Activated T-helper 17 cell treated with anti-CD3 and anti-CD28 coated beads, Interleukin-2, amount 50 U/mL, for 72 hours (primary cell): ENCODE results near the gene GABRB1. TPM values are rescaled to one million over a fixed set of nuclear protein-coding genes. Genes with fewer than 3 reads are reported as not detected.

Experiments
- ATAC-seq: fragments of 150-1000 bp; cut with Tn5 transposase; replicated peaks from 2 replicates; pipeline ENCODE4 v1.10.0; 2021; ENCODE audit warnings: mild to moderate bottlenecking, moderate library complexity
- H3K27ac Mint-ChIP-seq: one replicate; pipeline ENCODE4 v1.8.0; 2022; ENCODE audit warnings: mixed read lengths
- H3K27me3 Mint-ChIP-seq: one replicate; pipeline ENCODE4 v1.8.0; 2022; ENCODE audit warnings: mixed read lengths
- H3K36me3 Mint-ChIP-seq: one replicate; pipeline ENCODE4 v1.8.0; 2022; ENCODE audit warnings: low read depth, mild to moderate bottlenecking, mixed read lengths
- H3K4me1 Mint-ChIP-seq: one replicate; pipeline ENCODE4 v1.8.0; 2022; ENCODE audit warnings: mixed read lengths
- H3K4me3 Mint-ChIP-seq: one replicate; pipeline ENCODE4 v1.8.0; 2022; ENCODE audit warnings: mild to moderate bottlenecking, mixed read lengths
- H3K9me3 Mint-ChIP-seq: one replicate; pipeline ENCODE4 v1.8.0; 2022; ENCODE audit warnings: mixed read lengths
- total RNA-seq, 2 donors: library from RNA; stranded (reverse); gene quantifications; one replicate each; pipeline ENCODE4 v1.2.3, GENCODE V29; 2022

The GABRB1 gene
- total RNA-seq, 2 donors from 2014 or later: not detected

- no peak overlapping the region for H3K27ac Mint-ChIP-seq
- H3K9me3 Mint-ChIP-seq: no peaks in the 10 kb centered on the region
- ATAC-seq: no peak
- no peaks in the 10 kb centered on the region for H3K4me1 Mint-ChIP-seq
- H3K4me3 Mint-ChIP-seq: no peak overlapping the region
- no peaks in the 10 kb centered on the region for H3K27me3 Mint-ChIP-seq
- no peaks in the 10 kb centered on the region for H3K36me3 Mint-ChIP-seq
Observed at GRCh38 chr4:47193179-47193578, 161.8 kb downstream of the GABRB1 start.

DNA sequence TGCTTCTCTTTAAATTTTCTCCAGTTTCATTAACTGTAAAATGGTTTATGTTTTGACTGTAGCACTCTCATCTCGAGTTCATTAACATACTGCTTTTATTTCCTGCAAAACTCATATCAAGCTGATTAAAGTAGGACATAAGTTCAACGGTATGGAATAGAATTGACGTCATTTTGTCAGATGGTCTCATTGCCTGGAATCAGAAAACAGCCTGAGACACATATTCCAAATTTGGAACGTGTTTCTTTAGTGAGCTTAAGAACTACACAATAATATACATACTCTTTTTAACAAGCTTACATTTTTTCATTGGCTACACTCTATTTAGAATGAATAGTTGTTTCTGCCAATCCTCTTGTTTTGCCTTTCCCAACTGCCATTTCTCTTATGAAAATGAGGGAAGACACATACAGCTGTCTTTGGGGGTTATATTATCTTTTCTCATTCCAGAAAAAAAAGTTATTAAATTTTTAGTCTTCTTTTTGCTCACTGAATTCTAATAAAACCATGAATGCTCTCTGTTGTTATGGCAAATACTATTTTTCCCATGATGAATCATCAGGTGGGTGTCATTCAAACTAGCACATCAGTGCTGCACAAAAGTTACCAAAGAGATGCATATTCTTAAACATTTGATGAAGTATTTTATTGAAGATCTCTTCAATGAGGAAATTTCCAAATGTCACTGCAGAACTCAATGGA is 162.8 kb downstream of the GABRB1 start:
- H3K4me3 Mint-ChIP-seq: no peak overlapping the region
- no peaks in the 10 kb centered on the region for H3K4me1 Mint-ChIP-seq
- no peak for ATAC-seq
- H3K9me3 Mint-ChIP-seq: no peaks in the 10 kb centered on the region
- H3K36me3 Mint-ChIP-seq: no peaks in the 10 kb centered on the region
- H3K27ac Mint-ChIP-seq: no peak overlapping the region
- H3K27me3 Mint-ChIP-seq: no peaks in the 10 kb centered on the region

DNA sequence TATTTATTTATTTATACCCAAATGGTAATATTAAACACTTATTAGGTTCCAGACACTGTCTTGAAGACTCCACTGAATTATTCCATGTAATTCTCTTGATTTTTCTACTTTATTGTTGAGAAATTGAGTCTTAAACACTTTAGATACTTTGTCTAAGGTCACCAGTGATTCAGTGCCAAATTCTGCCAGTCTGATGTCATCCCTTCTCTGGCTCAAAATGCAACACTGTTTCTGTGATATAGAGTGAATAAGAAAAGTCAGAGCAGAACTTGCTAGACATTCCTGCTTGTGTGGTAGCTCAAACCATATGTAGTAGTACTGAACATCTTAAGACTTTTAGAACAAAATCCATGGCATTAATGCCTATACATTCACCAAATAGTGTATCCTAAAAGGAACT is 164.3 kb downstream of the GABRB1 start:
- no peak for ATAC-seq
- H3K4me1 Mint-ChIP-seq: no peaks in the 10 kb centered on the region
- H3K4me3 Mint-ChIP-seq: no peak overlapping the region
- no peaks in the 10 kb centered on the region for H3K27me3 Mint-ChIP-seq
- H3K9me3 Mint-ChIP-seq: no peaks in the 10 kb centered on the region
- H3K27ac Mint-ChIP-seq: no peak overlapping the region
- H3K36me3 Mint-ChIP-seq: no peaks in the 10 kb centered on the region

GRCh38 chr4:47198791-47199190 is 167.4 kb downstream of the GABRB1 start:
- Mint-ChIP-seq H3K36me3 (no peaks in the 10 kb centered on the region), H3K27me3 (peaks cover 5% of the 10 kb centered on the region), H3K4me1 (no peaks in the 10 kb centered on the region), H3K4me3 (no peak overlapping the region), H3K9me3 (no peaks in the 10 kb centered on the region), H3K27ac (no peak overlapping the region)
- no peak for ATAC-seq

DNA sequence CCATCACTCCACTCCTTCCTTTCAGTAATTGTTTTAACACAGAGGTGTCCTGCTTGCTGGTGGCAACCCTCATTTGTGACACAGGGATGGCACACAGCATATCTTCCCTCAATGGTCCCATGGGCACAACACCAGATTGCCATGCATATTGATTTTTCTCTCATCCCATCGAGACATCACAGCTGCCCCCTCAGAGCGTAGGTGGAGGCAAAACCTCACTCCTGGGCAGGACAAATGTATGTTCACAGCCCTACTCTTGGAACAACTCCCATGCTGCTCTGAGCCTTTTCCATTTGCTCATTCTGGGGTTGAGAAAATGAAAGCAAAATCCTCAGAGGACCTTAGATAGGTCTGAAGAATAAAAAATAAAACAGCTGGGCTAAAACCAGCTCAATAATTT is 172.2 kb downstream of the GABRB1 start:
- peaks cover 16% of the 10 kb centered on the region for H3K27me3 Mint-ChIP-seq

DNA sequence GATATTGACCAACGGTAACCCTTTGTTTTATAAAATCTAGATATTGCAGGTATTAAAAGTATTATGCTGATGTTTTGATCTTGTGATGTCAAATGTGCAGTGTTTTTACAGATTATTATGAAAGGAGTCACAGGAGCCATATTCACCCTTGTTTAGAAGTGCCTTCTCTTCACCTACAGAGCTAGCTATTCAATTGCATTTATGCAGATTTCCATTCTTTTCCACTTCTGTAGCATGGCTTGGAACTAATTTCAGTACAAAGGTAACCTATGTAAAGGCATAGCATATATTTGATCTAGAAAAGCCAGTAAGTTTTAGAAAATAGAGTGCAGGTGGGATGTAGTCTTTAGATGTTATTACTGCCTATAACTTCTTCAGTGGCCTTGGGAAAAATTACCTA is 176.2 kb downstream of the GABRB1 start:
- Mint-ChIP-seq H3K36me3 (no peaks in the 10 kb centered on the region), H3K9me3 (peaks cover 5% of the 10 kb centered on the region), H3K4me3 (no peak overlapping the region), H3K27ac (no peak overlapping the region), H3K27me3 (peaks cover 17% of the 10 kb centered on the region), H3K4me1 (no peaks in the 10 kb centered on the region)
- ATAC-seq: no peak

More for the DNA sequence above, 172.2 kb downstream of the GABRB1 start:
- H3K36me3 Mint-ChIP-seq: no peaks in the 10 kb centered on the region
- no peaks in the 10 kb centered on the region for H3K4me1 Mint-ChIP-seq
- no peak overlapping the region for H3K27ac Mint-ChIP-seq
- no peak overlapping the region for H3K4me3 Mint-ChIP-seq
- no peak for ATAC-seq
- H3K9me3 Mint-ChIP-seq: peaks cover 5% of the 10 kb centered on the region

GRCh38 chr4:47209833-47210232 is 178.5 kb downstream of the GABRB1 start:
- ATAC-seq: no peak
- peaks cover 14% of the 10 kb centered on the region for H3K27me3 Mint-ChIP-seq
- H3K27ac Mint-ChIP-seq: no peak overlapping the region
- H3K9me3 Mint-ChIP-seq: peaks cover 2% of the 10 kb centered on the region
- no peaks in the 10 kb centered on the region for H3K4me1 Mint-ChIP-seq
- no peaks in the 10 kb centered on the region for H3K36me3 Mint-ChIP-seq
- H3K4me3 Mint-ChIP-seq: no peak overlapping the region

- no peak overlapping the region for H3K27ac Mint-ChIP-seq
- H3K4me3 Mint-ChIP-seq: no peak overlapping the region
- H3K9me3 Mint-ChIP-seq: no peaks in the 10 kb centered on the region
- H3K27me3 Mint-ChIP-seq: peaks cover 14% of the 10 kb centered on the region
- H3K36me3 Mint-ChIP-seq: no peaks in the 10 kb centered on the region
- no peak for ATAC-seq
- H3K4me1 Mint-ChIP-seq: no peaks in the 10 kb centered on the region
Observed at GRCh38 chr4:47210828-47211227, 179.5 kb downstream of the GABRB1 start.

- no peak overlapping the region for H3K27ac Mint-ChIP-seq
- no peaks in the 10 kb centered on the region for H3K4me1 Mint-ChIP-seq
- H3K4me3 Mint-ChIP-seq: no peak overlapping the region
- ATAC-seq: no peak
- H3K36me3 Mint-ChIP-seq: no peaks in the 10 kb centered on the region
- H3K9me3 Mint-ChIP-seq: no peaks in the 10 kb centered on the region
- peaks cover 13% of the 10 kb centered on the region for H3K27me3 Mint-ChIP-seq
Observed at GRCh38 chr4:47213106-47213505, 181.7 kb downstream of the GABRB1 start.

DNA sequence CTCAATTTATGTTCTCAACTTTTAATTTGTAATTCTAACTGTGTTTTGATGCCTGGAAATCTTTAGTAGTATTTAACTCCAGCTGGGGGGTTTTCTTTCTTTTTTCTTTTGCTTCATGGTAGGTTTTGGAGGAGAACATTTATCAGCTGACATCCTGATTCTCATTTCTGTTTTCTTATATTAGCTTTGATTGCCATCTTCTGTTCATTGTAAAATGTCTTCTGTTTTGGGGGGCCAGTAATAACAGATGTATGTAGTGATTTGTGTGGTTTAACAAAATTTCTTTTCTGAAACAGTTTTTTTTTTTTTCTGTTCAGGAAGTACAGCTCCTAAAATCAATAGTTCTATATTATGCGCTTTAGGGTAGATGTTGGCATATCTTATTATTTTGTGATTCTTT is 182.2 kb downstream of the GABRB1 start:
- H3K4me3 Mint-ChIP-seq: no peak overlapping the region
- no peaks in the 10 kb centered on the region for H3K36me3 Mint-ChIP-seq
- no peaks in the 10 kb centered on the region for H3K4me1 Mint-ChIP-seq
- peaks cover 13% of the 10 kb centered on the region for H3K27me3 Mint-ChIP-seq
- no peak overlapping the region for H3K27ac Mint-ChIP-seq
- ATAC-seq: no peak
- H3K9me3 Mint-ChIP-seq: no peaks in the 10 kb centered on the region

GRCh38 chr4:47213971-47214370 is 182.6 kb downstream of the GABRB1 start:
- no peaks in the 10 kb centered on the region for H3K9me3 Mint-ChIP-seq
- no peak for ATAC-seq
- H3K4me3 Mint-ChIP-seq: no peak overlapping the region
- no peaks in the 10 kb centered on the region for H3K36me3 Mint-ChIP-seq
- peaks cover 13% of the 10 kb centered on the region for H3K27me3 Mint-ChIP-seq
- no peaks in the 10 kb centered on the region for H3K4me1 Mint-ChIP-seq
- no peak overlapping the region for H3K27ac Mint-ChIP-seq

GRCh38 chr4:47215759-47216158 is 184.4 kb downstream of the GABRB1 start:
- peaks cover 26% of the 10 kb centered on the region for H3K27me3 Mint-ChIP-seq
- no peak overlapping the region for H3K27ac Mint-ChIP-seq
- no peaks in the 10 kb centered on the region for H3K4me1 Mint-ChIP-seq
- no peak overlapping the region for H3K4me3 Mint-ChIP-seq
- ATAC-seq: no peak
- no peaks in the 10 kb centered on the region for H3K9me3 Mint-ChIP-seq
- no peaks in the 10 kb centered on the region for H3K36me3 Mint-ChIP-seq

DNA sequence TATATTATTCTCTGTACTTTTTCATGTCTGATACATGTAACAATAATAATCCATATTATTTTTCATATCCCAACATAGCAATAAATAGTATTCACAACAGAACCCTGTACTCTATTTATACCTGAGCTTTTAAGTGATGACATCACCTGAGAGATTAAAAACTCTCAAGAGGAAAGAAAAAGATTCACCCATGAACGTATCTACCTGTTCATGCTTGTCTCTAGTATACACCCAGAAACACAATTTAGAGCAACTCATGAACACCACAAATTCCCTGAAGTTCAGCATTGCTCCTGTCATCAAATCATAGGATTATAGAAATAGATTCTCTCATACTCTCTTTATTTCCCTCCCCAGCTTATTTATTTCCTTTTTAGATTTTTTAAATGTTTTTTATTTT is 185.9 kb downstream of the GABRB1 start:
- H3K27ac Mint-ChIP-seq: no peak overlapping the region
- H3K4me1 Mint-ChIP-seq: no peaks in the 10 kb centered on the region
- no peak for ATAC-seq
- no peaks in the 10 kb centered on the region for H3K9me3 Mint-ChIP-seq
- peaks cover 28% of the 10 kb centered on the region for H3K27me3 Mint-ChIP-seq
- H3K36me3 Mint-ChIP-seq: no peaks in the 10 kb centered on the region
- H3K4me3 Mint-ChIP-seq: no peak overlapping the region

GRCh38 chr4:47217884-47218283 is 186.5 kb downstream of the GABRB1 start:
- Mint-ChIP-seq H3K36me3 (no peaks in the 10 kb centered on the region), H3K27me3 (peaks cover 28% of the 10 kb centered on the region), H3K27ac (no peak overlapping the region), H3K4me3 (no peak overlapping the region), H3K4me1 (no peaks in the 10 kb centered on the region), H3K9me3 (no peaks in the 10 kb centered on the region)
- no peak for ATAC-seq

DNA sequence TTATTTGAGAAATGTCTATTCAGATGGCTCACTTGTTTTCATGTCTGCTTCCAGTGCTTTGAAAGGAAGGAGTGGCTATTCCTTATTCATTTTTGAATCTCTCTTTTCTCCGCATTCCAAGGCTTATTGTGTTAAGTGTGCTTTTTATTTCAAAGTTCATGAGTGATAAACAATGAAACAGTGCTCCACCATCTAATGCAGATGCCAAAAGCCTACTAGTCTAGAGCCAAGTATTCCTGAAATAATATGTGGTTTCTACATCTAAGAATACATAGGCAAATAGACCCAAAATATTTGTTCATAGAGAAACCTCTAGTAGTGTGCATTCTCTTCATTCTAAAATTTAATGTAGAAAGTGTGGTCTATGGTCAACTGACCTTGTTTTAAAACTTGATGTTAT is 187.3 kb downstream of the GABRB1 start:
- Mint-ChIP-seq H3K27me3 (peaks cover 28% of the 10 kb centered on the region), H3K27ac (no peak overlapping the region), H3K36me3 (no peaks in the 10 kb centered on the region), H3K4me1 (no peaks in the 10 kb centered on the region), H3K4me3 (no peak overlapping the region), H3K9me3 (no peaks in the 10 kb centered on the region)
- ATAC-seq: no peak

GRCh38 chr4:47219586-47219985 is 188.2 kb downstream of the GABRB1 start:
- Mint-ChIP-seq H3K27me3 (peaks cover 28% of the 10 kb centered on the region), H3K4me3 (no peak overlapping the region), H3K4me1 (no peaks in the 10 kb centered on the region), H3K27ac (no peak overlapping the region), H3K36me3 (no peaks in the 10 kb centered on the region), H3K9me3 (no peaks in the 10 kb centered on the region)
- no peak for ATAC-seq
